Spleen (tissue), 7 donors: Measurements from ENCODE around the gene G3BP1.

Experiments used
- CTCF ChIP-seq, 11 experiments: fragments of 200-600 bp in 7 of 11; fragments of 450-650 bp in 4 of 11; sonication (generic) in 4 of 11; IDR thresholded peaks in 8 of 11; conservative IDR thresholded peaks in 3 of 11; 1 replicate in 7 of 11; 2 replicates in 4 of 11; pipeline versions ENCODE4 v1.4.0 to v1.8.0; 2016 to 2021; ENCODE audit warnings: antibody characterized with exemption in 11 of 11, inconsistent platforms in 4 of 11, mild to moderate bottlenecking in 1 of 11
- POLR2A ChIP-seq, 3 donors: fragments of 450-650 bp; IDR thresholded peaks; one replicate each; pipeline ENCODE4 v1.5.1; 2017; ENCODE audit warnings: antibody characterized with exemption in 3 of 3, mild to moderate bottlenecking in 1 of 3
- donor health status: DM: no; HTN: no; CAD: no; lungs with moderate emphysema.
- donor health status: DM: no; HTN: no; CAD: no.
- donor health status: DM: no; HTN: no; CAD: no.

- peak; percentile 62 to 79 (median 73) for TF ChIP-seq CTCF (IDR thresholded peaks at IDR 0.05 in 8 of 11, conservative IDR thresholded peaks at IDR 0.05 in 3 of 11)
- no peak for TF ChIP-seq POLR2A (IDR thresholded peaks at IDR 0.05)
Observed at GRCh38 chr5:151825445-151825844, 53.7 kb downstream of the G3BP1 start.
